Measurements from ENCODE around the gene ATN1. TPM values are rescaled to one million over a fixed set of nuclear protein-coding genes. Genes with fewer than 3 reads are reported as not detected.

Gene ATN1
- total RNA-seq, 4 donors from 2014 or later, result 53.3 to 100 (median 84.9) TPM

DNA sequence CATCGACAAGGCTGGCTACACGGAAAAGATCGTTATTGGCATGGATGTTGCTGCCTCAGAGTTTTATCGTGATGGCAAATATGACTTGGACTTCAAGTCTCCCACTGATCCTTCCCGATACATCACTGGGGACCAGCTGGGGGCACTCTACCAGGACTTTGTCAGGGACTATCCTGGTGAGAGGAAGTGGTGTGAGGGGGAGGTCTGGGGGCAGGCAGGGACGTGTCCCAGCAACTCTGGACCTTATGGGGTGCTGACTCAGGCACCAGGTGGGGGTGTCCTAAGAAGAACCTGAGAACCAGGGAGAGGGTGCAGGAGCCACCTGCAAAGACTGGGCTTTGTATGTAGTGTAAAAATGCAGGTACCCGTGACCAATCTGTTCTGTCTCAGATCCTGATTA is 8.2 kb upstream of the ATN1 start:
- Histone ChIP-seq H3K9me3 (no peaks in the 10 kb centered on the region), H3K4me1 (peaks cover 22 to 33% of the 10 kb centered on the region in 2 donors), H3K36me3 (no peaks in the 10 kb centered on the region), H3K27ac (no peak overlapping the region), H3K4me3 (replicated peaks in 1 of 3) (no peak overlapping the region), H3K27me3 (no peaks in the 10 kb centered on the region)
- DNase-seq, result no peak
- intact Hi-C loops (cut with DNase I), result no loop called here
- TF ChIP-seq POLR2A (IDR thresholded peaks at IDR 0.05), result no peak
- TF ChIP-seq, protein P1, sequence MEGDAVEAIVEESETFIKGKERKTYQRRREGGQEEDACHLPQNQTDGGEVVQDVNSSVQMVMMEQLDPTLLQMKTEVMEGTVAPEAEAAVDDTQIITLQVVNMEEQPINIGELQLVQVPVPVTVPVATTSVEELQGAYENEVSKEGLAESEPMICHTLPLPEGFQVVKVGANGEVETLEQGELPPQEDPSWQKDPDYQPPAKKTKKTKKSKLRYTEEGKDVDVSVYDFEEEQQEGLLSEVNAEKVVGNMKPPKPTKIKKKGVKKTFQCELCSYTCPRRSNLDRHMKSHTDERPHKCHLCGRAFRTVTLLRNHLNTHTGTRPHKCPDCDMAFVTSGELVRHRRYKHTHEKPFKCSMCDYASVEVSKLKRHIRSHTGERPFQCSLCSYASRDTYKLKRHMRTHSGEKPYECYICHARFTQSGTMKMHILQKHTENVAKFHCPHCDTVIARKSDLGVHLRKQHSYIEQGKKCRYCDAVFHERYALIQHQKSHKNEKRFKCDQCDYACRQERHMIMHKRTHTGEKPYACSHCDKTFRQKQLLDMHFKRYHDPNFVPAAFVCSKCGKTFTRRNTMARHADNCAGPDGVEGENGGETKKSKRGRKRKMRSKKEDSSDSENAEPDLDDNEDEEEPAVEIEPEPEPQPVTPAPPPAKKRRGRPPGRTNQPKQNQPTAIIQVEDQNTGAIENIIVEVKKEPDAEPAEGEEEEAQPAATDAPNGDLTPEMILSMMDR (IDR thresholded peaks at IDR 0.05), result no peak
- 78 to 80% methylated on average over 7 of the region's 7 CpGs for WGBS, 2 donors

DNA sequence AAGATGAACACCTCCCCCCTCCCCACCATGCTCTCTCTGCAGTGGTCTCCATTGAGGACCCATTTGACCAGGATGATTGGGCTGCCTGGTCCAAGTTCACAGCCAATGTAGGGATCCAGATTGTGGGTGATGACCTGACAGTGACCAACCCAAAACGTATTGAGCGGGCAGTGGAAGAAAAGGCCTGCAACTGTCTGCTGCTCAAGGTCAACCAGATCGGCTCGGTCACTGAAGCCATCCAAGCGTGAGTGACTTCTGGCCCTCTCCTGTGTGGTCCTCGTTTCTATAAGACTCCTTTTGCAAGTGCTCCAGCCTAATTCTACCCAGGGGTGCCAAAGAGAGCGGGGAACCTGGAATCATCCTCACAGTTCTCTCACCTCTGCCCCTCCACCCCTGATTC is 6.2 kb upstream of the ATN1 start:
- Histone ChIP-seq H3K36me3 (no peaks in the 10 kb centered on the region), H3K4me3 (replicated peaks in 1 of 3) (no peak overlapping the region), H3K9me3 (no peaks in the 10 kb centered on the region), H3K27ac (no peak overlapping the region), H3K27me3 (no peaks in the 10 kb centered on the region), H3K4me1 (peaks cover 28 to 36% of the 10 kb centered on the region in 2 donors)
- TF ChIP-seq, protein P1 (IDR thresholded peaks at IDR 0.05), result no peak
- TF ChIP-seq POLR2A (IDR thresholded peaks at IDR 0.05), result no peak
- intact Hi-C loops (cut with DNase I), result no loop called here
- WGBS, 2 donors, result 90 to 93% methylated on average over 7 of the region's 7 CpGs
- no peak for DNase-seq

DNA sequence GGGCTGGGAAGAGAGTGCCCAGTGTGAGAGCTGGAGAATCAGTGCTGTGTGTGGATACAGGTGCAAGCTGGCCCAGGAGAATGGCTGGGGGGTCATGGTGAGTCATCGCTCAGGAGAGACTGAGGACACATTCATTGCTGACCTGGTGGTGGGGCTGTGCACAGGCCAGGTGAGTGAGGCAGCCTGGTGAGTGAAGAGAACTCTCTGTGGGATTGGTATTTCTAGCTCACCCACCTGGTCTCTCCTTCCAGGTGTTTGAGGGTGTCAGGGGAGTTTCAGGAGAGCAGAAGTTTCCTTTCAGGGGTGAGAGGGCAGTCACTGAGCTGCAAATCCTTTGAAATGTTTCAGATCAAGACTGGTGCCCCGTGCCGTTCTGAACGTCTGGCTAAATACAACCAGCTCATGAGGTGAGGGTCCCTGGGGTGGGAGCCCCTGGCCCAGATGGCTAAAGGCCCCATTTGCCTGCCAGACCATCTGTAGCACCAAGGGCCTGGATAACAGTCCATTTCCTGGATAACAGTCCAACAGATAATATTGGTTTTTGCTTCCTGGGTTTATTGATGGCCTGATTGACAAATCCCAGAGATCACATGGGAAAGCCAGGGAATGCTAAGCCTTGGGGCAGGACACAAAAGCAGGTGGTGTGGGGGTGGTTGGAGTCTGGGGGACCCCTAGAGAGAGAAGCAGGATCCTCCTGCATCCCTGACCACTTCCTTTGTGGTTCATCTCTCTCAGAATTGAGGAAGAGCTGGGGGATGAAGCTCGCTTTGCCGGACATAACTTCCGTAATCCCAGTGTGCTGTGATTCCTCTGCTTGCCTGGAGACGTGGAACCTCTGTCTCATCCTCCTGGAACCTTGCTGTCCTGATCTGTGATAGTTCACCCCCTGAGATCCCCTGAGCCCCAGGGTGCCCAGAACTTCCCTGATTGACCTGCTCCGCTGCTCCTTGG is 5.5 kb upstream of the ATN1 start:
- Histone ChIP-seq H3K4me1 (peaks cover 25 to 33% of the 10 kb centered on the region in 2 donors), H3K9me3 (no peaks in the 10 kb centered on the region), H3K27me3 (no peaks in the 10 kb centered on the region), H3K27ac (peak overlapping the region in 1 of 3 donors; percentile 9), H3K36me3 (no peaks in the 10 kb centered on the region), H3K4me3 (replicated peaks in 1 of 3) (no peak overlapping the region)
- TF ChIP-seq POLR2A (IDR thresholded peaks at IDR 0.05), result no peak
- TF ChIP-seq, protein P1 (IDR thresholded peaks at IDR 0.05), result no peak
- intact Hi-C loops (cut with DNase I), result no loop called here
- 91 to 92% methylated on average over 6 to 9 of the region's 9 CpGs for WGBS, 2 donors
- no peak for DNase-seq

DNA sequence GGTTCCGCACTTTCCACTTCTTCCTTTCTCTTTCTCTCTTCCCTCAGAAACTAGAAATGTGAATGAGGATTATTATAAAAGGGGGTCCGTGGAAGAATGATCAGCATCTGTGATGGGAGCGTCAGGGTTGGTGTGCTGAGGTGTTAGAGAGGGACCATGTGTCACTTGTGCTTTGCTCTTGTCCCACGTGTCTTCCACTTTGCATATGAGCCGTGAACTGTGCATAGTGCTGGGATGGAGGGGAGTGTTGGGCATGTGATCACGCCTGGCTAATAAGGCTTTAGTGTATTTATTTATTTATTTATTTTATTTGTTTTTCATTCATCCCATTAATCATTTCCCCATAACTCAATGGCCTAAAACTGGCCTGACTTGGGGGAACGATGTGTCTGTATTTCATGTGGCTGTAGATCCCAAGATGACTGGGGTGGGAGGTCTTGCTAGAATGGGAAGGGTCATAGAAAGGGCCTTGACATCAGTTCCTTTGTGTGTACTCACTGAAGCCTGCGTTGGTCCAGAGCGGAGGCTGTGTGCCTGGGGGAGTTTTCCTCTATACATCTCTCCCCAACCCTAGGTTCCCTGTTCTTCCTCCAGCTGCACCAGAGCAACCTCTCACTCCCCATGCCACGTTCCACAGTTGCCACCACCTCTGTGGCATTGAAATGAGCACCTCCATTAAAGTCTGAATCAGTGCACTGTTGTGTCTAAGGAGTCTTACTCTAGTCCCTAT is 4.6 kb upstream of the ATN1 start:
- H3K36me3 ChIP-seq, result no peaks in the 10 kb centered on the region
- no peaks in the 10 kb centered on the region for H3K9me3 ChIP-seq
- H3K27me3 ChIP-seq, result no peaks in the 10 kb centered on the region
- H3K27ac ChIP-seq, result no peak overlapping the region
- peaks cover 25 to 32% of the 10 kb centered on the region in 2 donors for H3K4me1 ChIP-seq
- 86 to 89% methylated on average over 10 of the region's 10 CpGs for WGBS, 2 donors
- no peak for TF ChIP-seq POLR2A (IDR thresholded peaks at IDR 0.05)
- TF ChIP-seq, protein P1 (IDR thresholded peaks at IDR 0.05), result no peak
- intact Hi-C loops (cut with DNase I), result no loop called here
- H3K4me3 ChIP-seq (replicated peaks in 1 of 3), result no peak overlapping the region
- no peak for DNase-seq
